ENCODE data around the gene NRBP1.

DNA sequence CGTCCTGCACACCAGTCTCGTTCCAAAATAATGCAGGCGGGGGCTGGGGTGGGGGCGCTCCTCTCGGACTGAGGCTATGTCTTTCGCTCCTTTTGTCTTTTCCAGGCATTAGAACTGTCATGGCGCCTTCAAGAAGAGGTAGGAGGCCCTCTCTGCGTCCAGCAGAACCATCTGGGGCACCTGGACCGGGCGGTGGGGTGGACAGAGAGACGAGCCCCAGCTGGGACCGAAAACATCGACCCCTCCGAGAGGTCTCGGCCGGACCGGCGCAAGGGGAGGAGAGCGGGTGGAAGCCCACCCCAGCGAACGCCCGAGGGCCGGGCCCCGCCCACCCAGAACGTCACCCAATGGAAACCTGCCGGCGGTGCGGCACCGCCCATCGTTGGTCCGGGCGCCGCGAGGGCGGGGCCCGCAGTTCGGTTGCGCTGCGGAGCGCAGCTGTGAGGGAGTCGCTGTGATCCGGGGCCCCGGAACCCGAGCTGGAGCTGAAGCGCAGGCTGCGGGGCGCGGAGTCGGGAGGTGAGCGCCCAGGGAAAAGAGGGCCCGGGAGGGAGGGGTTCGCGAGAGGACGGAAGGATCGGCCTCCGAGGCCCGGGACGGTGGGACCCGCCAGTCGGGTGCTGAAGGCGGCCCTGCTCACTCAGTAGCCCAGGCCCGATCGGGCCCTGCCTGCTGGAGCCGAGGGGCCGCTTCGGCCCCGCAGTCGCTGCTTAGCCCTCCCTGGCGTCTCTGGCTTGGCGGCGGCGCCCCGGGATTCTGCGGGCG is at the start of gene NRBP1:
- TF ChIP-seq CTCF (conservative IDR thresholded peaks at IDR 0.05), result no peak
- TF ChIP-seq ZFX (IDR thresholded peaks at IDR 0.05), result peak; percentile 80

All from C4-2B (cell line).